HL-60 (cell line): ENCODE measurements around the gene LRRIQ3.
A peak's percentile ranks its signal among the peaks of the same experiment; 100 is the strongest.

ENCODE experiments used
- DNase-seq, 2 experiments: peaks; one replicate each; pipeline ENCODE4 v3.0.0-alpha.2; 2010 to 2020; ENCODE audit warnings: low read depth in 1 of 2, low spot score in 1 of 2
- H3K27ac ChIP-seq: fragments of 250-450 bp; sonication (Bioruptor Pico); replicated peaks from 2 replicates; pipeline ENCODE4 v1.5.1; 2020; ENCODE audit warnings: mild to moderate bottlenecking, moderate library complexity
- H3K27me3 ChIP-seq: fragments of 250-450 bp; sonication (Bioruptor Pico); 2 replicates; pipeline ENCODE4 v1.5.1; 2021; ENCODE audit warnings: mild to moderate bottlenecking, moderate library complexity; ENCODE audit not compliant: insufficient read depth, poor library complexity, severe bottlenecking
- H3K4me3 ChIP-seq: replicated peaks from 2 replicates; pipeline ENCODE4 v1.5.1; 2011; ENCODE audit warnings: mild to moderate bottlenecking, control low read depth, low read length; ENCODE audit not compliant: insufficient read depth
- CTCF ChIP-seq: IDR thresholded peaks from one replicate; pipeline ENCODE4 v1.5.1; 2011; ENCODE audit warnings: low read length, control low read depth, inconsistent platforms; ENCODE audit not compliant: insufficient read depth
- GABPA ChIP-seq: IDR thresholded peaks from 2 replicates; pipeline ENCODE4 v1.6.1; 2012; ENCODE audit warnings: low read depth
- POLR2AphosphoS5 ChIP-seq: IDR thresholded peaks from 2 replicates; pipeline ENCODE4 v1.6.1; 2012; ENCODE audit warnings: low read depth
- SPI1 ChIP-seq: IDR thresholded peaks from 2 replicates; pipeline ENCODE4 v1.6.1; 2012; ENCODE audit warnings: low read depth, mild to moderate bottlenecking, borderline replicate concordance
- TF ChIP-seq, protein P1 (sequence below): IDR thresholded peaks from 2 replicates; pipeline ENCODE4 v1.6.1; 2012; ENCODE audit warnings: low read depth; ENCODE audit not compliant: insufficient replicate concordance

LRRIQ3 gene

DNA sequence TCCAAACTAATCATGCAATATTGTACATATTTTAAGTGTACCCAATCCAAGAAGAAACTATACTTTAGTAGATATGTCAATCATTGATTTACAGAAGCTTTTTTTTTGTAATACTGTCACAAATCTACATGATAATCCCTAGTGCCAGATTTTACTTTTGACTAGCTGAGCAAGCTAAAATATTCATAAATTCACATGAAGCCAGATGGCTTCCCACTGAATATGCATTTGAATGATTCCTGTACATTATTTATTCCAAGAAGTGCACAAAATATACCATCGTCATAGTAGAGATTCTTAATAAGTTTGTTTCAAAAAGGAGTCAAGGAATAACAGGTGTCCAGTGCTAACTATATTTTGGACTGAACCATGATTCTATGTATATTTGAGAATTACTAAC is 17.3 kb upstream of the LRRIQ3 start:
- no peaks in the 10 kb centered on the region for H3K27me3 ChIP-seq
- TF ChIP-seq, protein P1, sequence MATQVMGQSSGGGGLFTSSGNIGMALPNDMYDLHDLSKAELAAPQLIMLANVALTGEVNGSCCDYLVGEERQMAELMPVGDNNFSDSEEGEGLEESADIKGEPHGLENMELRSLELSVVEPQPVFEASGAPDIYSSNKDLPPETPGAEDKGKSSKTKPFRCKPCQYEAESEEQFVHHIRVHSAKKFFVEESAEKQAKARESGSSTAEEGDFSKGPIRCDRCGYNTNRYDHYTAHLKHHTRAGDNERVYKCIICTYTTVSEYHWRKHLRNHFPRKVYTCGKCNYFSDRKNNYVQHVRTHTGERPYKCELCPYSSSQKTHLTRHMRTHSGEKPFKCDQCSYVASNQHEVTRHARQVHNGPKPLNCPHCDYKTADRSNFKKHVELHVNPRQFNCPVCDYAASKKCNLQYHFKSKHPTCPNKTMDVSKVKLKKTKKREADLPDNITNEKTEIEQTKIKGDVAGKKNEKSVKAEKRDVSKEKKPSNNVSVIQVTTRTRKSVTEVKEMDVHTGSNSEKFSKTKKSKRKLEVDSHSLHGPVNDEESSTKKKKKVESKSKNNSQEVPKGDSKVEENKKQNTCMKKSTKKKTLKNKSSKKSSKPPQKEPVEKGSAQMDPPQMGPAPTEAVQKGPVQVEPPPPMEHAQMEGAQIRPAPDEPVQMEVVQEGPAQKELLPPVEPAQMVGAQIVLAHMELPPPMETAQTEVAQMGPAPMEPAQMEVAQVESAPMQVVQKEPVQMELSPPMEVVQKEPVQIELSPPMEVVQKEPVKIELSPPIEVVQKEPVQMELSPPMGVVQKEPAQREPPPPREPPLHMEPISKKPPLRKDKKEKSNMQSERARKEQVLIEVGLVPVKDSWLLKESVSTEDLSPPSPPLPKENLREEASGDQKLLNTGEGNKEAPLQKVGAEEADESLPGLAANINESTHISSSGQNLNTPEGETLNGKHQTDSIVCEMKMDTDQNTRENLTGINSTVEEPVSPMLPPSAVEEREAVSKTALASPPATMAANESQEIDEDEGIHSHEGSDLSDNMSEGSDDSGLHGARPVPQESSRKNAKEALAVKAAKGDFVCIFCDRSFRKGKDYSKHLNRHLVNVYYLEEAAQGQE, result no peak
- no peak for TF ChIP-seq GABPA
- TF ChIP-seq POLR2AphosphoS5, result no peak
- no peak for TF ChIP-seq SPI1
- no peak for TF ChIP-seq CTCF
- DNase-seq, result no peak
- no peak overlapping the region for H3K27ac ChIP-seq
- H3K4me3 ChIP-seq, result no peak overlapping the region

- no peak overlapping the region for H3K4me3 ChIP-seq
These were observed 7.3 kb upstream of the LRRIQ3 start for GRCh38 chr1:74205266-74205665.

GRCh38 chr1:74199504-74199903 is 1.5 kb upstream of the LRRIQ3 start:
- DNase-seq, result peak; percentile 55
- peak overlapping the region; percentile 61 for H3K4me3 ChIP-seq

More at GRCh38 chr1:74205266-74205665, 7.3 kb upstream of the LRRIQ3 start:
- DNase-seq, result no peak
- Histone ChIP-seq H3K27ac (no peak overlapping the region), H3K27me3 (no peaks in the 10 kb centered on the region)
- TF ChIP-seq GABPA (no peak), POLR2AphosphoS5 (no peak), CTCF (no peak), SPI1 (no peak)
- TF ChIP-seq, protein P1, result no peak

GRCh38 chr1:74197255-74197654 is 721 bp downstream of the LRRIQ3 start:
- no peak for TF ChIP-seq POLR2AphosphoS5
- TF ChIP-seq CTCF, result no peak
- TF ChIP-seq, protein P1, result no peak
- no peak for TF ChIP-seq SPI1
- TF ChIP-seq GABPA, result no peak
- no peak for DNase-seq

More at GRCh38 chr1:74199504-74199903, 1.5 kb upstream of the LRRIQ3 start:
- H3K27ac ChIP-seq, result peak overlapping the region; percentile 83
- H3K27me3 ChIP-seq, result no peaks in the 10 kb centered on the region
- TF ChIP-seq SPI1 (peak; percentile 65; the same call in 1 of the 2 replicates), POLR2AphosphoS5 (no peak)

More at GRCh38 chr1:74197255-74197654, 721 bp downstream of the LRRIQ3 start:
- Histone ChIP-seq H3K4me3 (peak overlapping the region; percentile 61), H3K27ac (peak overlapping the region; percentile 83), H3K27me3 (no peaks in the 10 kb centered on the region)
